ENCODE measurements around the gene KCNH4.
"Not testable (repeated sequence)": the region's sequence is repeated elsewhere in the genome, so short reads cannot be mapped to it uniquely, and the experiment has no call there.

The KCNH4 gene

GRCh38 chr17:42193969-42194899 lies 13.3 kb upstream of the KCNH4 start, which contains the start of gene GHDC:
TSS of gene GHDC (minus strand) at chr17:42194494. CDS start at chr17:42193581, 913 bp downstream.
- DNase-seq, result no peak

- DNase-seq, result no peak
These were observed 12.4 kb upstream of the KCNH4 start for GRCh38 chr17:42193216-42193968.

DNA sequence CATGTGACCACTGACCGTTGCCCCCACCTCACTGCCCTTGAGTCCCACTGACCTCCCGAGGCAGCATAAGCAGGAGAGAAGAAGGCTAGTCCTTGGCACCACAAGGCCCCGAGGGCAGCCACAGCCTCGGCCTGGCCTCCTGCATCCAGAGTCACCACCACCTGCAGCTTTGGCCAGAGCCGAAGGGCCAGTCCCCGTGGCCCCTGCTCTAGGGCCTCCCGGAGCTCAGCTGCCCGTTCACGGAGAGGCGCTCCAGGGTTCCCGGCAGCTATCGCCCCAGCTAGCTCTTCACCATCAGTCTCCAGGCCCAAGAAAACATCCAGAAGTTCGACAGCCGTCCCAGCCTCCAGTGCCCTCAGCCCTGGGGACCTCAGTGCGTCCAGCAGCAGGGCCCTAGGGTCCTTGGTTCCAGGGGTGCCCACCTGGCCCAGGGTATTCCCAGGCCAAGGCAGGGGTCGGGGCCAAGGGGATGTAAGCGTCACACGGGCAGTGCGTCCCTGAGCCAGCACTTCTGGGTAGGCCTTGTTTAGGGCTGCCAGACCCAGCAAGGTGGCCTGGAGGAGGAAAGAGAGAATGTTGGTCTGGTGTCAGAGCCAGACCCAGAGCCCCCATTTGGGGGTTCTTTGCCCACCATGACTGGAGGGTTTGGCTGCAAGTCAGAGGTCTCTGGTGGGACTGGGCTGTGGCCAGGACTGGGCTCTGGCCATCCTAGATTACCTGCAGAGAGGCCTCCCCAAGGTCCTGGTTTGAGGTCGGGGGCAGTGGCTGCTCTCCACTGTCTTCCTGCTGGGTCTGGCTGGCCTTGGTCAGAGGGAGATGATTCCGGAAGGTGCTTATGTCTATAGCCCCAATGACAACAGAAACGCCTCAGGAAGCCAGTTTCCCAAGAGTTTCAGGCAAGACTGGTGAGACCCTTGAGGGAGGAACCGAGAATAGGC lies 11.5 kb upstream of the KCNH4 start:
- no peak for DNase-seq

- no peak for DNase-seq
These were observed 10.3 kb upstream of the KCNH4 start for GRCh38 chr17:42191275-42191608.

- no peak for DNase-seq
These were observed 9.7 kb upstream of the KCNH4 start for GRCh38 chr17:42190491-42191274.

GRCh38 chr17:42189651-42189965 lies 8.7 kb upstream of the KCNH4 start:
- DNase-seq, result no peak

DNA sequence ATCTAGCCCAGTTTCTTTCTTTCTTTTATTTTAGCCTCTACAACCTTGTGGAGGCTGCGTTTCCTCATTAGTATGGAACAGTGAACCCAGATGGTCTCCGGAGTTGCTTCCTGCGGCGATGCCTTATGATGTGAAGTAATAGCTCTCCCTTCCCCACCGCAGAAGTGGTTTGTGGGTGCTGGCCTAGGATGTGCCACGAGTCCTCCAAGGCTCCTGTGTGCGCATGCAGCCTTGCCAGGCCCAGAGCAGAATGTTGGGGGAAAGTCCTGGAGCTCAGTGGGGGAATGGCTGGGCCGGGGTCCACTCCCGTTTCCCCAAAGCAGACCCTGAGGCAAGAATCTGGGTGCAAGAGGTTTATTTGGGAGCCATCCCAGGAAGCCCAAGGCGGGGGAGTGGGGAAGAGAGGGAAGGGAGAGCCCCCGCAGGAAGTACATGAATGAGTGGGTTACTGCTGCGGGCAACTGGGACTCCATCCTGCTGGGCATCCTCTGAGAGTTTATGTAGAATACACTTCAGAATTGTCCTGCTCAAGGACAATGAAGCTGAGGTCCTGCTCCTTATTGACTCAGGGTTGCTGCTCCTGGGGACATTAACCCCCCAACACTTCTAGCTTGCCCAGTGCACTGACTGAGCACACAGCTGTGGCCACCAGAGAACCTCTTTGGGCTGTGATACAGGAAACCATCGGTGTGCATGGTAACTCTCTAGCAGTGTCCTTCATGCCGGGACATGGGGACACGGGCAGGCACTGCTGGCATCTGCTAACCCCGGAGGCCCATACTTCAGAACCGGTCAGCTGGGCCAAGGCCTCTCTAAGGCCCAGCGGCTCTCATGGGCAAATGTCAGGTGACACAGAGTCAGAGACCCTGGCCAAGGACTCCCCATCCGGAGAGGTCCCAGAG lies 8.1 kb upstream of the KCNH4 start:
- no peak for DNase-seq

GRCh38 chr17:42187833-42188232 lies 6.9 kb upstream of the KCNH4 start:
- no peak for DNase-seq

- DNase-seq, result not testable (repeated sequence)
These were observed 5.2 kb upstream of the KCNH4 start for GRCh38 chr17:42186191-42186590.

DNA sequence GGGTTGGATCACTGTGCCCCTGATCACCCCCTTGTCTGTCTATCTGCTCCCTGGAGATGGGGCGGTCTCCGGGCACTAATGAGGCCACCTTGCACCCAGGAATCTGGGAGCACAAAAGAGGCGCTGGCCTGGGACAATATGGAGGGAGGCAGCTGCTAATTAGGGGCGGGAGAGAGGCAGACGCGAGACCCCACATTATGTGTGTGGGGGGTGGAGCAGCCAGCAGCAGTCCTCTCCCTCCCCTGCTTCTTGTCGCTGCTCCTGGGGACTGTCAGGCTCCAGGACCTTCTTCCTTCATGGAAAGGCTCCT lies 4.6 kb upstream of the KCNH4 start:
- DNase-seq, result no peak

GRCh38 chr17:42184713-42185620 lies 4.0 kb upstream of the KCNH4 start, which contains the start of gene HCRT:
TSS of gene HCRT (minus strand) at chr17:42185452. CDS start at chr17:42185365, 87 bp downstream.
- no peak for DNase-seq

DNA sequence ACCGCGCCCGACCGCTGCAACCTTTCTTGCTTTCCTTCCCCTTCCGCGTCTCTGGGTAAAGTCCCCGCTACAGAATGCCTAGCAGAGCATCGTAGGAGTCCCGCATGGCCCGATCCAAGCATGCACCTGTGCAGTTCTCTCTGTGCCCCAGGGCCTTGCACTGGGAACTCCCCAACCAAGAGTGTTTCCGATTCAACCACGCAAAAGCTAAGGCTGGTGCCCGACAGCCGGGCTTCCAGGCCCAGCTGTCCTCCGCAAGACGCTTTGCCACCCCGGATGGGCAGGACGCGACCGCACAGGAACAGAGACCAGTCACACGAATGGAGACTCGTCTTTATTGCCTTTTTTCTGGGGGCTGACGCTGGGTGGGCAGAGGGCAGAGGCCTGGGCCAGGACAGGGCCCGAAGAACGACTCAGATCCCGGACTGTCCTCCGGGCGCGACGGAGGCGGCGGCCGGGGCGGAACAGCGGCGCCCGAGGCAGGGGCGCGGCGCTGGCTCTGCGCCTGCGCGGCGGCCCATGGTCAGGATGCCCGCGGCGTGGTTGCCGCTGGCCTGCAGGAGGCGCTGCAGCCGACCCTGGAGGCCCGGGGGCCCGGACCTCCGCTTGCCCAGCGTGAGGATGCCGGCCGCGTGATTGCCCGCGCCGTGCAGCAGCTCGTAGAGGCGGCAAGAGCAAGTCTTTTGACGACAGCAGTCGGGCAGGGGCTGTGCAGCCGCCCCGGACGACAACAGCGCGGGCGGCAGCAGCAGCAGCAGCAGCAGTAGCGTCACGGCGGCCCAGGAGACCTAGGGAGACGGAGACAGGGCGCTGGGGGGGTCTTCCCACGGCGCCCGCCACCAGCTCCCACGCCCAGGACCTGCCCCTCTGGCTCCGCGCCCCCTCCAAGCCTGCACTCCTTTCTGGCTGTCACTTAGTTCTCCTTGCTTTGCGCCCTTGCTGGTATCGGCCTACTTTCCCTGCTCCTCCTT lies 3.1 kb upstream of the KCNH4 start:
- no peak for DNase-seq

DNA sequence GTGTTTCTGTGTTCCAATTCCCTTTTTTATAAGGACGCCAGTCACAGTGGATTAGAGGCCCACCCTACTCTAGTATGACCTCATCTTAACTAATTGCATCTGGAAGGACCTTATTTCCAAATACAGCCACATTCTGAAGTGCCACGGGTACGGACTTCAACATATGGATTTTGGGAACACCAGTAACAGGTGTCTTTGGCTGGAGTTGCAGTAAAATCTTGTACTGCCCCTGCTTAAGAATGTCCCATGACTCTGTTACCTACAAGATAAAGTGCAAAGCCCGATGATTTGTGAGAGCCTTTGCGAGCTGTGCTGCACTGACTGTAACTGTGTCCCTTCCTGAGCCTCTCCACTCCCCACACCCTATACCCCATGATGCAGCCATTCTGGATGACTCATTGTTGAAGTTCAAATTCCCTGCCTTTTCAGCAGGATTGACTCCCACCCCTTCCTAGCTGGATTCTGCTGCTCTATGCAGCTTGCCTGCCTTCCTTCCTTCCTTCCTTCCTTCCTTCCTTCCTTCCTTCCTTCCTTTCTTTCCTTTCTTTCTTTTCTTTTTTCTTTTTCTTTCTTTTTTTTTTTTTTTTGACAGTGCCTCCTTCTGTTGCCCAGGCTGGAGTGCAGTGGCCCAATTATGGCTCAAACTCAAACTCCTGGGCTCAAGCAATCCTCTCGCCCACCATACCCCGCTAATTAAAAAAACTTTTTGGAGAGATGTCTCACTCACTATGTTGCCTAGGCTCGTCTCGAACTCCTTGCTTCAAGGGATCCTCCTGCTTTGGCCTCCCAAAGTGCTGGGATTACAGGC lies 2.2 kb upstream of the KCNH4 start:
- no peak for DNase-seq

GRCh38 chr17:42181851-42182207 lies 887 bp upstream of the KCNH4 start:
- DNase-seq, result no peak

GRCh38 chr17:42180411-42180921 lies 476 bp downstream of the KCNH4 start:
- DNase-seq, result no peak

DNA sequence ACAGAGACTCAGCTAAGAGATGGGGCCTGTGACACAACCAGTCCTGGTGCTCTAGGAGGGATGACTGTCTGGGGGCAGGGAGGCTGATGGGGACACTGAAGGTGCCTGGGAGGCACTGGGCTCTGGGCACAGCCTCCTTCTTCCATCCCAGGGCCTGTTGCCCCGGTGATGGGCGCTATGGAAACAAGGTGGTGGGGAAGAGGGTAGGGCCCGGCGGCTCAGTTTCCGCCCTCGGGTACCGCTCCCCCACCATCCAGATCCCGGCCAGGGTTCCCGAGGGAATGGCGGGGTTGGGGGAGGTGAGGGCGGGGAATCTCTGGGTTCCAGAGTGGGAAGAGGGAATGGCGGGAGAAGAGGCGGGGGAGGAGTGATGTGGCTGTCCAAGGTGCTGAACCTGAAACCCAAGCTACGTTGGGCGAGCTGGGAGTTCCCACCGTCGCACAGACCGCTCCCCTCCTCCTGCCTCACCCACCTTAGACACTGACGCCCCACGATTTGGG lies 981 bp downstream of the KCNH4 start:
- DNase-seq, result no peak

- DNase-seq, result no peak
These were observed 1.6 kb downstream of the KCNH4 start for GRCh38 chr17:42179335-42179734.

DNA sequence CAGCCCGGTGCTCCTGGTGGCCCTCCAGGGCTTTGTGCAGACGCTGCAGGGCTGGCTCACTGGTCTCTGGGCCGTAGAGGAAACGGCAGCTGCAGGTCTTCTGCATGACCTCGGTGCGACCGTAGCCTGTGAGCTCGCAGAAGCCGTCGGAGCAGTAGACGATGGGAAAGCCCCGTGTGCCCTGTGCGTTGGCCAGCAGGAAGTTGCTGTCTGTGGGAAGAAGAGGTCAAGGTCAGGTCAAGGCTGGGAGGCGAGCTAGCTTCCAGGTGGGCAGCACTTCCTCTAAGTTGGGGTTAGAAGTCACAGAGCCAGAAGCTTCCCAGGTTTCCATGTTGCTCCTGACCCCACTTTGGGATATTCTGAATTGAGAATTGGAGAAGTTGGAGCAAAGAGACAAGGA lies 2.1 kb downstream of the KCNH4 start:
- DNase-seq, result no peak

All from amniotic stem cell (primary cell).